GM12878 (cell line): ENCODE data around the gene HSPE1. TPM values are rescaled to one million over a fixed set of nuclear protein-coding genes. Genes with fewer than 3 reads are reported as not detected.

ENCODE experiments used
- ATAC-seq: fragments of 200-7000 bp; cut with Tn5 transposase; 3 replicates; pipeline ENCODE4 v1.9.1; 2020; ENCODE audit warnings: mild to moderate bottlenecking, moderate library complexity
- BruUV-seq: library from RNA; stranded (reverse); fragments of 400-500 nt; replicated peaks from 2 replicates; lab custom pipeline; 2021; lab: Mats Ljungman, UMichigan
- CTCF ChIA-PET: fragments of 300-600 bp; sonication (Branson Sonifier 250); formaldehyde crosslinking; extraction: SDS; loops from one replicate; lab custom pipeline; 2021; ENCODE audit warnings: inconsistent platforms; lab: Yijun Ruan, JAX
- POLR2A ChIA-PET: fragments of 350-600 bp; formaldehyde crosslinking; extraction: SDS; loops from one replicate; lab custom pipeline; 2021; ENCODE audit warnings: inconsistent platforms; lab: Charles Lee
- RAD21 ChIA-PET: fragments of 300-600 bp; sonication (Branson Sonifier 250); formaldehyde crosslinking; loops from one replicate; lab custom pipeline; 2023; ENCODE audit warnings: antibody characterized with exemption; ENCODE audit not compliant: unreplicated experiment; lab: Charles Lee
- SMC1A ChIA-PET: fragments of 300-600 bp; sonication (Branson Sonifier 250); formaldehyde crosslinking; loops from one replicate; lab custom pipeline; 2023; ENCODE audit not compliant: unreplicated experiment, uncharacterized antibody; lab: Charles Lee
- DNase-seq: peaks from one replicate; pipeline ENCODE4 v3.0.0-alpha.2; 2011; ENCODE audit warnings: low read depth, low spot score
- FAIRE-seq: peaks from 3 replicates; lab custom pipeline; 2011; peaks lifted over from hg19 to GRCh38; lab: Jason Lieb, UNC
- H2AFZ ChIP-seq: 2 replicates; pipeline ENCODE4 v1.6.0; 2011; ENCODE audit warnings: low read depth, low read length, control low read depth; ENCODE audit not compliant: control insufficient read depth
- H3K27ac ChIP-seq: 2 replicates; pipeline ENCODE4 v1.5.1; 2011; ENCODE audit warnings: control low read depth; ENCODE audit not compliant: control insufficient read depth, insufficient read depth
- H3K27me3 ChIP-seq, 2 experiments: replicated peaks in 1 of 2; 2 replicates each; pipeline versions ENCODE4 v1.6.0 to v1.6.1; 2011; ENCODE audit warnings: low read length in 1 of 2; ENCODE audit not compliant: control insufficient read depth in 2 of 2, insufficient read depth in 2 of 2
- H3K36me3 ChIP-seq, 2 experiments: 2 replicates each; pipeline ENCODE4 v1.5.1; 2011; ENCODE audit warnings: low read length in 1 of 2; ENCODE audit not compliant: control insufficient read depth in 2 of 2, insufficient read depth in 2 of 2
- H3K4me1 ChIP-seq: 2 replicates; pipeline ENCODE4 v1.6.1; 2011; ENCODE audit warnings: mild to moderate bottlenecking, low read length, moderate library complexity, mixed read lengths; ENCODE audit not compliant: control insufficient read depth, insufficient read depth
- H3K4me2 ChIP-seq: 2 replicates; pipeline ENCODE4 v1.6.0; 2011; ENCODE audit warnings: control low read depth; ENCODE audit not compliant: control insufficient read depth, insufficient read depth
- H3K4me3 ChIP-seq: fragments of 200-600 bp; sonication (generic); 2 replicates; pipeline ENCODE4 v1.5.1; 2016
- H3K79me2 ChIP-seq: 2 replicates; pipeline ENCODE4 v1.6.0; 2011; ENCODE audit warnings: low read length; ENCODE audit not compliant: control insufficient read depth, insufficient read depth
- H3K9ac ChIP-seq: 2 replicates; pipeline ENCODE4 v1.8.0; 2011; ENCODE audit warnings: low read length, control low read depth, mixed read lengths; ENCODE audit not compliant: control insufficient read depth, insufficient read depth
- H3K9me3 ChIP-seq: replicated peaks from 3 replicates; pipeline ENCODE4 v1.5.1; 2011; ENCODE audit warnings: mild to moderate bottlenecking, low read length; ENCODE audit not compliant: control insufficient read depth, insufficient read depth
- H4K20me1 ChIP-seq: 2 replicates; pipeline ENCODE4 v1.6.0; 2011; ENCODE audit not compliant: control insufficient read depth, insufficient read depth
- ATF7 ChIP-seq: fragments of 450-650 bp; IDR thresholded peaks from 2 replicates; pipeline ENCODE4 v1.6.1; 2016; ENCODE audit warnings: low read depth, mild to moderate bottlenecking
- CHD2 ChIP-seq: IDR thresholded peaks from 2 replicates; pipeline ENCODE4 v1.6.1; 2011; ENCODE audit warnings: low read depth, low read length, improper control_type of control experiment, borderline replicate concordance
- ELK1 ChIP-seq: IDR thresholded peaks from 2 replicates; pipeline ENCODE4 v1.6.1; 2012; ENCODE audit warnings: low read depth, low read length, improper control_type of control experiment
- NKRF ChIP-seq: fragments of 450-650 bp; conservative IDR thresholded peaks from 2 replicates; pipeline ENCODE4 v1.6.1; 2017; ENCODE audit warnings: mild to moderate bottlenecking, moderate library complexity
- RB1 ChIP-seq: fragments of 450-650 bp; formaldehyde crosslinking; IDR thresholded peaks from 2 replicates; pipeline ENCODE4 v1.6.1; 2017; ENCODE audit warnings: mild to moderate bottlenecking, borderline replicate concordance
- RUNX3 ChIP-seq: IDR thresholded peaks from 2 replicates; pipeline ENCODE4 v1.6.1; 2012; ENCODE audit warnings: low read length, inconsistent platforms
- TCF3 ChIP-seq: IDR thresholded peaks from 2 replicates; pipeline ENCODE4 v1.6.1; 2012; ENCODE audit warnings: low read depth, mild to moderate bottlenecking, low read length, borderline replicate concordance; ENCODE audit not compliant: insufficient read depth
- ZBTB11 ChIP-seq: fragments of 450-650 bp; formaldehyde crosslinking; IDR thresholded peaks from 2 replicates; pipeline ENCODE4 v1.5.0; 2022; ENCODE audit warnings: mild to moderate bottlenecking, missing genetic modification characterization
- ZBTB40 ChIP-seq: fragments of 450-650 bp; IDR thresholded peaks from 2 replicates; pipeline ENCODE4 v1.6.1; 2016; ENCODE audit warnings: mild to moderate bottlenecking, moderate library complexity, borderline replicate concordance
- ZNF207 ChIP-seq: fragments of 450-650 bp; IDR thresholded peaks from 2 replicates; pipeline ENCODE4 v1.6.1; 2014; ENCODE audit warnings: antibody characterized with exemption, mild to moderate bottlenecking, borderline replicate concordance
- WGBS: methylation state at CpG from one replicate; pipeline ENCODE4 v1.1.6; 2016; ENCODE audit warnings: low lambda C conversion rate; ENCODE audit not compliant: insufficient replicate concordance, insufficient coverage; ENCODE audit errors: missing lambda C conversion rate; 5-methylcytosine and 5-hydroxymethylcytosine counted together
- in situ Hi-C: fragments of 300-500 bp; cut with MboI; formaldehyde crosslinking; loops from 9 replicates; pipeline ENCODE4 v1.14.3; 2018; ENCODE audit warnings: mixed read lengths
- intact Hi-C: fragments of 100-400 bp; cut with micrococcal nuclease; formaldehyde crosslinking; loops from one replicate; pipeline ENCODE4 v1.14.2; 2022; ENCODE audit not compliant: unreplicated experiment
- polyA plus RNA-seq, 11 experiments: library from polyadenylated mRNA; depleted of rRNA in 4 of 11; unstranded in 6 of 11; stranded (reverse) in 5 of 11; fragments of >200 nt; fragmentation: Nextera tagmentation in 4 of 11; fragmentation: Illumina TruSeq in 1 of 11; extraction: Ambion mirVana in 4 of 11; extraction: Trizol in 1 of 11; gene quantifications; 1 replicate in 1 of 11; 2 replicates in 10 of 11; pipeline versions ENCODE4 v1.2.1 to v1.2.3, GENCODE V29; 2011 to 2016; ENCODE audit warnings: inconsistent platforms in 2 of 11, missing spikeins in 2 of 11, low read depth in 1 of 11
- total RNA-seq, 4 experiments: library from RNA; depleted of rRNA in 3 of 4; stranded (reverse); fragments of >200 nt in 3 of 4; fragmentation: Illumina TruSeq in 1 of 4; extraction: Trizol in 1 of 4; gene quantifications; 2 replicates each; pipeline versions ENCODE4 v1.2.1 to v1.2.3, GENCODE V29; 2013 to 2021

HSPE1 gene
- total and polyA plus RNA-seq, 10 of the 15 experiments (the other 5 are each of a cell fraction or from before 2014, with no cell fraction given), result 180 to 1,096 (median 505) TPM

- SMC1A ChIA-PET, result interaction anchor here (0.8 to 3.8 kb wide), 8 partner anchors 11 to 64 kb away, joined by 3 to 32 read pairs (median 6); partner anchors contain the start of genes HSPD1, HSPE1, MOB4 and SF3B1
- peak overlapping the region; percentile 89 for H2AFZ ChIP-seq
- TF ChIP-seq CHD2, result no peak
- TF ChIP-seq TCF3, result 0 out of 2 replicates have a peak, but pooled peaks have one; percentile 22
- no peak for TF ChIP-seq ZBTB11 (CRISPR knock-in tag)
- TF ChIP-seq NKRF, result peak; percentile 64
- peak; percentile 32; the same call in 1 of the 2 replicates for TF ChIP-seq RB1
- TF ChIP-seq ZBTB40, result peak; percentile 47; the same call in 1 of the 2 replicates
- no peak for TF ChIP-seq ELK1
- no peak for TF ChIP-seq ATF7
- TF ChIP-seq RUNX3, result no peak
- 0 out of 2 replicates have a peak, but pooled peaks have one; percentile 30 for TF ChIP-seq ZNF207
These were observed 47.4 kb upstream of the HSPE1 start for GRCh38 chr2:197452754-197453122.

More at GRCh38 chr2:197452754-197453122, 47.4 kb upstream of the HSPE1 start:
- Histone ChIP-seq H3K36me3 (no peaks in the 10 kb centered on the region), H3K4me3 (peak overlapping the region; percentile 88), H3K4me2 (peak overlapping the region; percentile 95), H3K9me3 (no peaks in the 10 kb centered on the region; the same call in 2 of the 3 replicates), H4K20me1 (no peaks in the 10 kb centered on the region), H3K79me2 (peaks cover 37% of the 10 kb centered on the region), H3K9ac (peak overlapping the region; percentile 84), H3K4me1 (no peaks in the 10 kb centered on the region), H3K27ac (peak overlapping the region; percentile 88), H3K27me3 (no peaks in the 10 kb centered on the region)
- FAIRE-seq, result no peak
- DNase-seq, result no peak
- ChIA-PET RAD21 (interaction anchor here (0.5 to 4.2 kb wide), 15 partner anchors 10 to 598 kb away, joined by 3 to 38 read pairs (median 4); partner anchors contain the start of genes HSPD1, HSPE1, MARS2 and MOB4), POLR2A (interaction anchor here (0.8 to 4.8 kb wide), 11 partner anchors 9 to 252 kb away, joined by 3 to 63 read pairs (median 5); partner anchors contain the start of genes HSPD1, HSPE1, MARS2 and MOB4), CTCF (interaction anchor here (0.6 to 1.3 kb wide), 8 partner anchors 9 to 1276 kb away, joined by 3 to 9 read pairs (median 4); partner anchors contain the start of gene SF3B1)
- BruUV-seq, result TSS peak; percentile 97
- 10% methylated on average over 11 of the region's 11 CpGs for WGBS
- no peak for ATAC-seq
- intact Hi-C loops (loop anchor here (1.0 to 5.0 kb wide), 3 partner anchors 17 to 255 kb away; partner anchors contain the start of genes HSPD1, MARS2 and SF3B1), in situ Hi-C loops (no loop called here)
